ENCODE data around the gene LMX1B. TPM values are rescaled to one million over a fixed set of nuclear protein-coding genes. Genes with fewer than 3 reads are reported as not detected.

The LMX1B gene
- total RNA-seq, 2 experiments from 2014 or later, result not detected

DNA sequence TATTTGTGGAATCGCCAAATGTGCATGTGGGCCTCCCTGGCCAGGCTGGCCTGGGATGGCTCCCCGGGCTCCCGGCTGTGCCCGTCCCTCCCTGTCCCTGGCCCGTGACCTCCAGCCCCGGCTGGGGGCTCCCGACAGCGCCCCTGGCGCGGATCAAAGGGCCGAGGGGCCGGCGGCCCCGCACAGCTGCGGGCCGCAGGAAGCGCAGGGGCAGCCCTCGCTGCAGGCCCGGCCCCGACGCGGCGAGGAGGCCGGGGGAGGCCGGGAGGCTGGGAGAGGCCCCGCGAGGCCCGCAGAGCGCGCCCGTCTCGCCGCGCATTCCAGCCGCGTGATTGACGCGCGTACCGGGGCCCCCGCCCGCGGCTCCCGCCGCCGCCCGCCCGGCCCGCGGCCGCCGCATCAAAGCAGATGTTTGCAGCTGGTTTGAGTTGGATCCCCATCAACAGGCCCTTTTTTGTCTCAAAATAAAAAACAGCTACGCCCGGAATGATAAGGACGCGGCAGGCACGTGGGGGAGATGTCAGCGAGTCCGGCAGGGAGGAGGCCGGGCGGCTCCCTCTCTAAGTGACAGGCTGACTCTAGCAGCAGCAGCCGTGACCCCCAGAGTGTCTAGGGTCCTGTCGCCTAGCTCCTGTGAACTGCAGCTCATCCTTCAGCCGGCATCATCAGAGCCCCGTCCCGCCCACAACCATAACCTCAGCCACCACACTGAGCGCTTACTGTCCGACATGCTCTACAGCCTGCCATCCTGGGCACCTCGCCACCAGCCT lies 69.4 kb downstream of the LMX1B start:
- DNase-seq (no peak), ATAC-seq (no peak)
- H3K9me3 Mint-ChIP-seq (ENCODE audit: insufficient read depth), result no peaks in the 10 kb centered on the region
- ChIA-PET CTCF (interaction anchor here (1.0 kb wide), 1 partner anchor 99 kb away, joined by 3 read pairs; no protein-coding TSS in a partner anchor), POLR2A (no interaction called here)
- H3K36me3 Mint-ChIP-seq (ENCODE audit: low read depth), result no peaks in the 10 kb centered on the region
- H3K27me3 Mint-ChIP-seq (ENCODE audit: low read depth), result peaks cover 64% of the 10 kb centered on the region
- no peak overlapping the region for H3K27ac Mint-ChIP-seq
- no peaks in the 10 kb centered on the region for H3K4me1 Mint-ChIP-seq (ENCODE audit: low read depth)
- H3K4me3 Mint-ChIP-seq, result no peak overlapping the region

DNA sequence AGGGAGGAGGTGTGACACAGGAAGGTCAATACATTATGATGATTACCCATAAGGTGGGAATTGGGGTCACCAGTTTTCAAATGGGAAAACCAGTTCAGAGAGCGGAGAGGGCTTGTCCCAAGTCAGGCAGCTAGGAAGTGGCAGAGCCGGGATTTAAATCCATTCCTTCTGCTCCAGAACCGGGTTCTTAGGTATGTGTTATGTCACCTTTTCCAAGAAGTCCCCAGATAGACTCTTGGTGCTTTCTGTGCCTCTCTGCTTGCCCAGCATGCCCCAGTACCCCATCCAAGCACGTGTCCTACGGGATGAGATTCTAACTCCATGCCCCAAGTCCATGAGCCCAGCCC lies 69.9 kb downstream of the LMX1B start:
- Mint-ChIP-seq H3K9me3 (ENCODE audit: insufficient read depth) (no peaks in the 10 kb centered on the region), H3K27ac (no peak overlapping the region), H3K27me3 (ENCODE audit: low read depth) (peaks cover 61% of the 10 kb centered on the region), H3K4me1 (ENCODE audit: low read depth) (no peaks in the 10 kb centered on the region), H3K4me3 (no peak overlapping the region), H3K36me3 (ENCODE audit: low read depth) (no peaks in the 10 kb centered on the region)
- CTCF ChIA-PET, result interaction anchor here (1.0 kb wide), 1 partner anchor 98 kb away, joined by 3 read pairs; no protein-coding TSS in a partner anchor
- no peak for DNase-seq
- POLR2A ChIA-PET, result no interaction called here
- no peak for ATAC-seq

DNA sequence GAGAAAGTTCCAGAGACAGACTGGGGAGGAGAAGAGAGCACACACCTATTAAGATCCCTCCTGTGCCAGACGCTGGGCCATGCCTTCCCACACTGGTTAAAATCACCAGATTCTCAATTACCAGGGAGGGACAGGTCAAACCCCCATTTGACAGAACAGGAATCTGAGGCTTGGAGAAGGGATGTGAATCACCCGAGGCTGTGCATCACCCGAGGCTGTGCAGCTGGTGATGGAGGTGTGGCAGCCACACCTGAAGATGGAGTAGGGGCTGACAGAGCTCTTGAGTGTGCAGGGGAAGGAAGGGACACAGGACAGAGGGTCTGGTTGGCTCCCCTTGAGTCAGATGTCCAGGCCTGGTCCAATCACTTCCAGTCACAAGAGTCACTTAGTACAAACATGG lies 70.6 kb downstream of the LMX1B start:
- no peak for ATAC-seq
- Mint-ChIP-seq H3K4me3 (no peak overlapping the region), H3K4me1 (ENCODE audit: low read depth) (no peaks in the 10 kb centered on the region), H3K27ac (no peak overlapping the region), H3K27me3 (ENCODE audit: low read depth) (peaks cover 54% of the 10 kb centered on the region), H3K9me3 (ENCODE audit: insufficient read depth) (no peaks in the 10 kb centered on the region), H3K36me3 (ENCODE audit: low read depth) (no peaks in the 10 kb centered on the region)
- ChIA-PET POLR2A (no interaction called here), CTCF (no interaction called here)
- no peak for DNase-seq

DNA sequence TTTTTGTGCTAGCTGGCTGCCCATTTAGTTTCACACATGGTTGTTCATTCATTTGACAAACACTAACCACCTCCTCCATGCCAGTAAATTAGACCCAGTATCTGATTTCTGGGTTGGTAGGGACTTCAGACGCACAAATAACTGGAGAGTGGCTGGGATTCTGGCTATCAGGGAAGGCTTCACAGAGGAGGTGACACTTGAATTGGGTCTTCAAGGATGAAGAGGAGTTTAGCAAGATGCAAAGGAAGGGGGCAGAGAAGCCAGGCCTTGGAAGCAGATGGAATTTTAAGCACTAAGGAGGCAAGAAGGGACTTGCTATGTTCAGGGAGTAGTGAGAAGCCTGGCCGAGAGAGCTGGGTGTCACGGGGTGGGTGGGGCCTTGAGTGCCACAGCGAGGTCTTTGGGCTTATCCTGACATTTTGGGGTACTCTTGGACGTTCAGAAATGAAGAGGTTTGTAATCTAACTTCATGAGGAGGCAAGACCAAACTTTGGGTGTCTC lies 71.3 kb downstream of the LMX1B start:
- no peaks in the 10 kb centered on the region for H3K4me1 Mint-ChIP-seq (ENCODE audit: low read depth)
- H3K4me3 Mint-ChIP-seq, result no peak overlapping the region
- CTCF ChIA-PET, result no interaction called here
- ATAC-seq (no peak), DNase-seq (no peak)
- peaks cover 51% of the 10 kb centered on the region for H3K27me3 Mint-ChIP-seq (ENCODE audit: low read depth)
- no peak overlapping the region for H3K27ac Mint-ChIP-seq
- no peaks in the 10 kb centered on the region for H3K36me3 Mint-ChIP-seq (ENCODE audit: low read depth)
- H3K9me3 Mint-ChIP-seq (ENCODE audit: insufficient read depth), result no peaks in the 10 kb centered on the region
- POLR2A ChIA-PET, result no interaction called here

DNA sequence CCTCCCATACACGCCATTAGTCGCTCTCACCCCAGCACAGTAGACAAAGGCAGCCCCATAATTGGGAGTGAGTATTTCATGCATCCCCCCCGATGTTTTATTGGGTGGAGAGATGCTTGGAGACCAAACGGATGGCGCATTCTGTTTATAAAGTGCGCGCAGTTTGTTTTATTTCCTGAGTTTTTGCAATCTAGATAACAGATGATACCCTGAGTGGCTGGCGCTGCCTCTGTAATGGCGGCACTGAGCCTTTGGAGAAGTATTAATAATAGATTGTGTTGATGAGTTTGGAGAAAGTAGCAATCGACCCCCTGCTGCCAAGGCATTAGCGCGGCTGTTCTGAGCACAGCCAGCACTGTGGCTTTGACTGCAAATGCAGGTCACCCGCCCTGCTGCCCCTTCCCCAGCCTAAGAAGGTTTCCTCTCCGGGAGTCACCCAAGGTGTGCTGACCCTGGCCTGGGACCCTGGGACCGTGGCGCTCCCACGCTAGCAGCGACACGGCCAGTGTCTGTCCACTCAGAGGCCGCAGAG lies 74.3 kb downstream of the LMX1B start:
- H3K36me3 Mint-ChIP-seq (ENCODE audit: low read depth), result no peaks in the 10 kb centered on the region
- H3K27me3 Mint-ChIP-seq (ENCODE audit: low read depth), result peaks cover 34% of the 10 kb centered on the region
- H3K9me3 Mint-ChIP-seq (ENCODE audit: insufficient read depth), result no peaks in the 10 kb centered on the region
- ChIA-PET POLR2A (no interaction called here), CTCF (interaction anchor here (3.4 kb wide), 1 partner anchor 16 kb away, joined by 54 read pairs; no protein-coding TSS in a partner anchor)
- no peaks in the 10 kb centered on the region for H3K4me1 Mint-ChIP-seq (ENCODE audit: low read depth)
- H3K27ac Mint-ChIP-seq, result no peak overlapping the region
- ATAC-seq (no peak), DNase-seq (no peak)
- no peak overlapping the region for H3K4me3 Mint-ChIP-seq

DNA sequence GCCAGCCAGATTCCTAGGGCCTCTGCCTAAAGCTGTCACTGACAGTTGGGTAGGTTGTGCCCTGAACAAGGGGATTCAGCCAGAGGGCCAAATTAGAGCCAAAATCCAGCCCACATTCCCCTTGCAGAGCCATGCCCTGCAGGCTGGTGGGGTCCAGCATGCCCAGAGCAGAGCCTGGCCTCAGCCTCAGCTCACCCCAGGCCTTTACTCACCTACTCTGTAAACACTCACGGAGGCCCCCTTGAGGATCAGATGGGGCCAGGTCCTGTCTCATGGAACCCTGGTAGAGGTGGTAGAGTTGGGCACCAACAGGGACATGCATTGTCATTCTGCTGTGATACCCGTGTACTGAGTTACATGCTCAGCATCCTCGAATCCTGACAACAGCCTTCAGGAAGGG lies 74.9 kb downstream of the LMX1B start:
- Mint-ChIP-seq H3K4me1 (ENCODE audit: low read depth) (no peaks in the 10 kb centered on the region), H3K27me3 (ENCODE audit: low read depth) (peaks cover 30% of the 10 kb centered on the region), H3K9me3 (ENCODE audit: insufficient read depth) (no peaks in the 10 kb centered on the region), H3K27ac (no peak overlapping the region), H3K36me3 (ENCODE audit: low read depth) (no peaks in the 10 kb centered on the region), H3K4me3 (no peak overlapping the region)
- ATAC-seq, result no peak
- ChIA-PET CTCF (interaction anchor here (0.9 to 3.4 kb wide), 3 partner anchors 9 to 59 kb away, joined by 3 to 54 read pairs (median 5); no protein-coding TSS in a partner anchor), POLR2A (no interaction called here)
- no peak for DNase-seq

DNA sequence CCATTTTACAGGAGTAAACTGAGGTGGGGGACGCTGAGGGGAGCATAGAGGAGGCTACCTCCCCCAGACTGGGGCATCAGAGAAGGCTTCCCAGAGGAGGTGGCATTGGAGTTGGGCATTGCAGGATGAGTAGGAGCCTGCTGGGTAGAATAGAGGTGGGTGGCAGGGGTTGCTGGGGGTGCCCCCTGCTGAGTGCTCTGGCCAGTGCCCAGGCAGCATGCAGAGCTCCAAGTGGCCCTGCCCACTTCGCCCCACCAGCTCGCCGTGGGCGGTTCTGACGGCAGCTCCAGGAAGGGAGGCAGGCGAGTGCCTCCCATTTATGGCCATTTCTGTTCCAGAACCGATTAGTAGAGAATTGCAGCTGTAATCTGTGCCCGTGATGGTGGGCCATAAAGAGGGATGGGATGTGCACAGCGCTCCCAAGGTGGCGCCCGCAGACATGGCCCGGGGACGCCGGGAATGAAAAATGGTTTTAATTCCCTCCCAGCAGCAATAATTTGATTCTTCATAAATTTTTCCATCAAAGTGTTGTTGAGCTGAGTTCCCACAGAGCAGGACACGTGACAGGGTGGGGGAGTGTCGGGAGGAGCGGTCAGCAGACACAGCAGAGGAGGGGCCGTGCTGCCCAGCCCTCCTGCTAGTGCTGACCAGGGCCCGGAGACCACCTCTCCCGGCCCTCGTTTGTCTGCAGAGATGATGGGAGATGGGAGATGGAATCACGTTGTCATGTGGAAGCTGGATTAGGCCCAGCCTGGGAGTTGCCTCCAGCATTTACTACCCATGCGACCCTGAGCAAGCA lies 75.5 kb downstream of the LMX1B start:
- no peak overlapping the region for H3K4me3 Mint-ChIP-seq
- CTCF ChIA-PET, result interaction anchor here (0.8 to 3.4 kb wide), 11 partner anchors 9 to 100 kb away, joined by 3 to 54 read pairs (median 5); no protein-coding TSS in a partner anchor
- no peak overlapping the region for H3K27ac Mint-ChIP-seq
- POLR2A ChIA-PET, result no interaction called here
- DNase-seq, result no peak
- no peaks in the 10 kb centered on the region for H3K9me3 Mint-ChIP-seq (ENCODE audit: insufficient read depth)
- H3K36me3 Mint-ChIP-seq (ENCODE audit: low read depth), result no peaks in the 10 kb centered on the region
- H3K27me3 Mint-ChIP-seq (ENCODE audit: low read depth), result peaks cover 24% of the 10 kb centered on the region
- ATAC-seq, result no peak
- H3K4me1 Mint-ChIP-seq (ENCODE audit: low read depth), result no peaks in the 10 kb centered on the region

DNA sequence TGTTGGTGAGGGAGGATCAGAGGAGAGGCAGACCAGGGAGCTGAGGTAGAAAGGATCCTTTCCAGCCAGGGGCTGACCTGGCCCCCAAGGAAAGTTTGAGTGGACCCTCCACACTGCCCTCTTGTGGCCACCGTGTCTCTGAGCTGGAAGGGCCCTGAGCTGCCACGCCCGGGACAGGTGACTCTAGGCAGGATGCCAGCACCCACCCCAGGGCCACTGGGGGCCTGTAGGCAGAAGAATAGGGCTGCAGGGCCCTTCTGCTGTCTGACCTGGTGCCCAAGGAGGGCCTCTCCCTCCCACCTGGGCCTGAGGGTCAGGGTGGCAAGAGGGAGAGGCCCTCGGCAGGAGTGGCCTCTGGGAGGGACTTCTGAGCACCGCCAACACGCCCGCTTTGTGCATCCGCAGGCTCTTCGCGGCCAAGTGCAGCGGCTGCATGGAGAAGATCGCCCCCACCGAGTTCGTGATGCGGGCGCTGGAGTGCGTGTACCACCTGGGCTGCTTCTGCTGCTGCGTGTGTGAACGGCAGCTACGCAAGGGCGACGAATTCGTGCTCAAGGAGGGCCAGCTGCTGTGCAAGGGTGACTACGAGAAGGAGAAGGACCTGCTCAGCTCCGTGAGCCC lies 76.8 kb downstream of the LMX1B start:
- Mint-ChIP-seq H3K27ac (no peak overlapping the region), H3K27me3 (ENCODE audit: low read depth) (peaks cover 13% of the 10 kb centered on the region), H3K9me3 (ENCODE audit: insufficient read depth) (no peaks in the 10 kb centered on the region), H3K4me1 (ENCODE audit: low read depth) (no peaks in the 10 kb centered on the region), H3K4me3 (no peak overlapping the region), H3K36me3 (ENCODE audit: low read depth) (no peaks in the 10 kb centered on the region)
- ChIA-PET CTCF (interaction anchor here (0.6 to 3.4 kb wide), 27 partner anchors 10 to 174 kb away, joined by 3 to 54 read pairs (median 4); partner anchors contain the start of gene ZBTB43), POLR2A (no interaction called here)
- peak; percentile 80 for ATAC-seq
- DNase-seq, result peak; percentile 75

DNA sequence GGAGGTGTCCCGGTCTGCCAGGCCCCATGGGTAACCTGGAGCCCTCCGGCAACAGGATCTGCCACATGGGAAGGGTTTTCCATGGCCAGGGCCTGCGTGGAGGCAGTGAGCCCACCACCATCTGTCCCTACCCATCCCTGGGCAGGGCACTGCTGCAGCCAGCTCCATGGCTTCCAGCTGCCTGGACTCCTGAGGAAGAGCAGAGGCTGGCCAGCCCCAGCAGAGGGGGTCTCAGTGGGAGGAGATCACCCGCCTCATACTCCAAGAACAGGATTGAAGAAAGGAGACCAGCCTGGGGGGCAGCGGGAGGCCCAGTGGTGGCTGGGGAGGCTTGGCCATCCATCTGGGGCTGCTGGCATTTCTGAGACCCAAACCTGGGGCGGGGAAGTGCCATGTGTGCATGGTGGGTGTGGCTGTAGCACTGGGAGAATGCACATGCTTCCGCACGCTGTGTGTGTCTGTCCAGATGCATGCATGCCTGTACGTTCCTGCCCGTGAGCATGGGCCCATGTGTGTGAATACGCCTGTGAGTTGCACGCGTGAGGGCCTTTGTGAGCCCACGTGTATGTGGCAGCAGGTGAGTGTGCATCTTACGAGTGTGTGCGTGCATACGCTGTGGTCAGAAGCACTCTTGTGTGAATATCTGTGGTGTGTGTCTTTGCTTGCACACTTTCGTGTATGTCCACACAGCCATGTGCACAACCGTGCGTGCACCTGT lies 78.5 kb downstream of the LMX1B start:
- POLR2A ChIA-PET, result no interaction called here
- no peak for DNase-seq
- CTCF ChIA-PET, result no interaction called here
- ATAC-seq, result no peak
- H3K36me3 Mint-ChIP-seq (ENCODE audit: low read depth), result no peaks in the 10 kb centered on the region
- no peaks in the 10 kb centered on the region for H3K9me3 Mint-ChIP-seq (ENCODE audit: insufficient read depth)
- H3K27ac Mint-ChIP-seq, result no peak overlapping the region
- H3K4me1 Mint-ChIP-seq (ENCODE audit: low read depth), result no peaks in the 10 kb centered on the region
- H3K4me3 Mint-ChIP-seq, result no peak overlapping the region
- H3K27me3 Mint-ChIP-seq (ENCODE audit: low read depth), result peaks cover 4% of the 10 kb centered on the region

DNA sequence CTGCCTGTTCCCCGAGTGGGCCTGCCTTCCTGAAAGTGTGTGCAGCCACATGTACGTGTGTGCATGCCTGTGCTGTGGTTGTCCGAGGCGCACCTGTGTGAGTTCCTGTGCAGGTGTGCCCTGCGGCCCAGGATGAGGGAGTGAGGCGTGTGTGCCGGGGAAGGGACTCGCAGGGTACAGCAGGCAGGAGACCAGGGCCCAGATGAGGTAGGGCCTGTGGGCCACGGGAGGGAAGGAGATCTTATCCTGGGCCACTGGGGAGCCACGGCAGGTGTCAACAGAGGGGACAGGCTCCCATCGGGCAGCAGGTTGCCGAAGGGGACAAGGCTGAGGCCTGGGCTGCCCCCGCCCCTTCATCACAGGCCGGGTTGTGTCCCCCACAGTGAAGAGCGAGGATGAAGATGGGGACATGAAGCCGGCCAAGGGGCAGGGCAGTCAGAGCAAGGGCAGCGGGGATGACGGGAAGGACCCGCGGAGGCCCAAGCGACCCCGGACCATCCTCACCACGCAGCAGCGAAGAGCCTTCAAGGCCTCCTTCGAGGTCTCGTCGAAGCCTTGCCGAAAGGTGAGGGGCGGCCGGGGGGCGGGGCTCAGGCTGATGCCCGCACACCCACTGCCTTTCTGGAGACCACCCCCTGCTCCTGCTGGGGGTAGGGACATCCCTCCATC lies 79.2 kb downstream of the LMX1B start:
- H3K27me3 Mint-ChIP-seq (ENCODE audit: low read depth), result peaks cover 4% of the 10 kb centered on the region
- H3K27ac Mint-ChIP-seq, result no peak overlapping the region
- ATAC-seq (no peak), DNase-seq (no peak)
- no peaks in the 10 kb centered on the region for H3K9me3 Mint-ChIP-seq (ENCODE audit: insufficient read depth)
- CTCF ChIA-PET, result interaction anchor here (2.2 kb wide), 1 partner anchor 13 kb away, joined by 10 read pairs; no protein-coding TSS in a partner anchor
- H3K4me3 Mint-ChIP-seq, result no peak overlapping the region
- POLR2A ChIA-PET, result no interaction called here
- no peaks in the 10 kb centered on the region for H3K36me3 Mint-ChIP-seq (ENCODE audit: low read depth)
- no peaks in the 10 kb centered on the region for H3K4me1 Mint-ChIP-seq (ENCODE audit: low read depth)

DNA sequence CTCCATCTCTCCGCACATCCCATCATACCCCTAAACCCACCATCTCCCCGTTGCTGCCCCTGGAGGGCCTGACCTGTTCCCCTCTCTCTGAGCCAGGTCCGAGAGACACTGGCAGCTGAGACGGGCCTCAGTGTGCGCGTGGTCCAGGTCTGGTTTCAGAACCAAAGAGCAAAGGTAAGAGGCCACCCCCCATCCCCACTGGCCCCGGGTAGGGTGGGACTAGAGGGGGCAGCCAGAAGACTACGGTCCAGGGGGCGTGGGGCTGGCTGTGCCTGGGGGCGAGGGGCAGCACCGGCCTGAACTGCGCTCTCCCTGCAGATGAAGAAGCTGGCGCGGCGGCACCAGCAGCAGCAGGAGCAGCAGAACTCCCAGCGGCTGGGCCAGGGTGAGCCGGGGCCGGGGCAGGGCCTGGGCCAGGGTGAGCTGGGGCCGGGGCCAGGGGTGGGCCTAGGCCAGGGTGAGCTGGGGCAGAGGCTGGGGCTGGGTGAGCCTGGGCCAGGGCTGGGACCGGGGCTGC lies 79.8 kb downstream of the LMX1B start:
- H3K9me3 Mint-ChIP-seq (ENCODE audit: insufficient read depth), result no peaks in the 10 kb centered on the region
- DNase-seq, result no peak
- H3K36me3 Mint-ChIP-seq (ENCODE audit: low read depth), result no peaks in the 10 kb centered on the region
- CTCF ChIA-PET, result interaction anchor here (1.3 to 2.2 kb wide), 2 partner anchors 9 to 12 kb away, joined by 3 to 10 read pairs; no protein-coding TSS in a partner anchor
- H3K4me1 Mint-ChIP-seq (ENCODE audit: low read depth), result no peaks in the 10 kb centered on the region
- POLR2A ChIA-PET, result no interaction called here
- peaks cover 7% of the 10 kb centered on the region for H3K27me3 Mint-ChIP-seq (ENCODE audit: low read depth)
- H3K4me3 Mint-ChIP-seq, result no peak overlapping the region
- no peak for ATAC-seq
- H3K27ac Mint-ChIP-seq, result no peak overlapping the region

Data from activated CD8-positive, alpha-beta T cell treated with anti-CD3 and anti-CD28 coated beads, Interleukin-2, amount 10 ng/mL, durations not matched to agents 7 days and 5 days (primary cell).